GM12878 (cell line): ENCODE data around the gene KCNMB3. TPM values are rescaled to one million over a fixed set of nuclear protein-coding genes. Genes with fewer than 3 reads are reported as not detected.
A peak's percentile ranks its signal among the peaks of the same experiment; 100 is the strongest.

Experiments used
- ATAC-seq: fragments of 200-7000 bp; cut with Tn5 transposase; 3 replicates; pipeline ENCODE4 v1.9.1; 2020; ENCODE audit warnings: mild to moderate bottlenecking, moderate library complexity
- BruUV-seq: library from RNA; stranded (reverse); fragments of 400-500 nt; replicated peaks from 2 replicates; lab custom pipeline; 2021; lab: Mats Ljungman, UMichigan
- CTCF ChIA-PET: fragments of 300-600 bp; sonication (Branson Sonifier 250); formaldehyde crosslinking; extraction: SDS; loops from one replicate; lab custom pipeline; 2021; ENCODE audit warnings: inconsistent platforms; lab: Yijun Ruan, JAX
- POLR2A ChIA-PET: fragments of 350-600 bp; formaldehyde crosslinking; extraction: SDS; loops from one replicate; lab custom pipeline; 2021; ENCODE audit warnings: inconsistent platforms; lab: Charles Lee
- RAD21 ChIA-PET: fragments of 300-600 bp; sonication (Branson Sonifier 250); formaldehyde crosslinking; loops from one replicate; lab custom pipeline; 2023; ENCODE audit warnings: antibody characterized with exemption; ENCODE audit not compliant: unreplicated experiment; lab: Charles Lee
- SMC1A ChIA-PET: fragments of 300-600 bp; sonication (Branson Sonifier 250); formaldehyde crosslinking; loops from one replicate; lab custom pipeline; 2023; ENCODE audit not compliant: unreplicated experiment, uncharacterized antibody; lab: Charles Lee
- DNase-seq: peaks from one replicate; pipeline ENCODE4 v3.0.0-alpha.2; 2011; ENCODE audit warnings: low read depth, low spot score
- FAIRE-seq: peaks from 3 replicates; lab custom pipeline; 2011; peaks lifted over from hg19 to GRCh38; lab: Jason Lieb, UNC
- H2AFZ ChIP-seq: 2 replicates; pipeline ENCODE4 v1.6.0; 2011; ENCODE audit warnings: low read depth, low read length, control low read depth; ENCODE audit not compliant: control insufficient read depth
- H3K27ac ChIP-seq: 2 replicates; pipeline ENCODE4 v1.5.1; 2011; ENCODE audit warnings: control low read depth; ENCODE audit not compliant: control insufficient read depth, insufficient read depth
- H3K27me3 ChIP-seq, 2 experiments: replicated peaks in 1 of 2; 2 replicates each; pipeline versions ENCODE4 v1.6.0 to v1.6.1; 2011; ENCODE audit warnings: low read length in 1 of 2; ENCODE audit not compliant: control insufficient read depth in 2 of 2, insufficient read depth in 2 of 2
- H3K36me3 ChIP-seq, 2 experiments: 2 replicates each; pipeline ENCODE4 v1.5.1; 2011; ENCODE audit warnings: low read length in 1 of 2; ENCODE audit not compliant: control insufficient read depth in 2 of 2, insufficient read depth in 2 of 2
- H3K4me1 ChIP-seq: 2 replicates; pipeline ENCODE4 v1.6.1; 2011; ENCODE audit warnings: mild to moderate bottlenecking, low read length, moderate library complexity, mixed read lengths; ENCODE audit not compliant: control insufficient read depth, insufficient read depth
- H3K4me2 ChIP-seq: 2 replicates; pipeline ENCODE4 v1.6.0; 2011; ENCODE audit warnings: control low read depth; ENCODE audit not compliant: control insufficient read depth, insufficient read depth
- H3K4me3 ChIP-seq: fragments of 200-600 bp; sonication (generic); 2 replicates; pipeline ENCODE4 v1.5.1; 2016
- H3K79me2 ChIP-seq: 2 replicates; pipeline ENCODE4 v1.6.0; 2011; ENCODE audit warnings: low read length; ENCODE audit not compliant: control insufficient read depth, insufficient read depth
- H3K9ac ChIP-seq: 2 replicates; pipeline ENCODE4 v1.8.0; 2011; ENCODE audit warnings: low read length, control low read depth, mixed read lengths; ENCODE audit not compliant: control insufficient read depth, insufficient read depth
- H3K9me3 ChIP-seq: replicated peaks from 3 replicates; pipeline ENCODE4 v1.5.1; 2011; ENCODE audit warnings: mild to moderate bottlenecking, low read length; ENCODE audit not compliant: control insufficient read depth, insufficient read depth
- H4K20me1 ChIP-seq: 2 replicates; pipeline ENCODE4 v1.6.0; 2011; ENCODE audit not compliant: control insufficient read depth, insufficient read depth
- ASH2L ChIP-seq: fragments of 300-600, 200-600 bp; sonication (generic); IDR thresholded peaks from 2 replicates; pipeline ENCODE4 v1.6.1; 2017; ENCODE audit warnings: low read depth, mild to moderate bottlenecking, borderline replicate concordance
- EZH2 ChIP-seq: IDR thresholded peaks from 2 replicates; pipeline ENCODE4 v1.6.1; 2012; ENCODE audit warnings: low read depth, mild to moderate bottlenecking, control low read depth, inconsistent platforms, low read length, borderline replicate concordance; ENCODE audit not compliant: control insufficient read depth
- HCFC1 ChIP-seq: fragments of 150-350 bp; IDR thresholded peaks from 2 replicates; pipeline ENCODE4 v1.6.1; 2014; ENCODE audit warnings: low read length
- WGBS: methylation state at CpG from one replicate; pipeline ENCODE4 v1.1.6; 2016; ENCODE audit warnings: low lambda C conversion rate; ENCODE audit not compliant: insufficient replicate concordance, insufficient coverage; ENCODE audit errors: missing lambda C conversion rate; 5-methylcytosine and 5-hydroxymethylcytosine counted together
- in situ Hi-C: fragments of 300-500 bp; cut with MboI; formaldehyde crosslinking; loops from 9 replicates; pipeline ENCODE4 v1.14.3; 2018; ENCODE audit warnings: mixed read lengths
- intact Hi-C: fragments of 100-400 bp; cut with micrococcal nuclease; formaldehyde crosslinking; loops from one replicate; pipeline ENCODE4 v1.14.2; 2022; ENCODE audit not compliant: unreplicated experiment
- polyA plus RNA-seq, 11 experiments: library from polyadenylated mRNA; depleted of rRNA in 4 of 11; unstranded in 6 of 11; stranded (reverse) in 5 of 11; fragments of >200 nt; fragmentation: Nextera tagmentation in 4 of 11; fragmentation: Illumina TruSeq in 1 of 11; extraction: Ambion mirVana in 4 of 11; extraction: Trizol in 1 of 11; gene quantifications; 1 replicate in 1 of 11; 2 replicates in 10 of 11; pipeline versions ENCODE4 v1.2.1 to v1.2.3, GENCODE V29; 2011 to 2016; ENCODE audit warnings: inconsistent platforms in 2 of 11, missing spikeins in 2 of 11, low read depth in 1 of 11
- total RNA-seq, 4 experiments: library from RNA; depleted of rRNA in 3 of 4; stranded (reverse); fragments of >200 nt in 3 of 4; fragmentation: Illumina TruSeq in 1 of 4; extraction: Trizol in 1 of 4; gene quantifications; 2 replicates each; pipeline versions ENCODE4 v1.2.1 to v1.2.3, GENCODE V29; 2013 to 2021
- TF ChIP-seq, protein P1 (sequence below): fragments of 450-650 bp; formaldehyde crosslinking; IDR thresholded peaks from 2 replicates; pipeline ENCODE4 v1.4.0; 2022; ENCODE audit warnings: mild to moderate bottlenecking, moderate library complexity

Gene KCNMB3
- total and polyA plus RNA-seq, 10 of the 15 experiments (the other 5 are each of a cell fraction or from before 2014, with no cell fraction given) = 0.20 to 4.6 (median 2.2) TPM

DNA sequence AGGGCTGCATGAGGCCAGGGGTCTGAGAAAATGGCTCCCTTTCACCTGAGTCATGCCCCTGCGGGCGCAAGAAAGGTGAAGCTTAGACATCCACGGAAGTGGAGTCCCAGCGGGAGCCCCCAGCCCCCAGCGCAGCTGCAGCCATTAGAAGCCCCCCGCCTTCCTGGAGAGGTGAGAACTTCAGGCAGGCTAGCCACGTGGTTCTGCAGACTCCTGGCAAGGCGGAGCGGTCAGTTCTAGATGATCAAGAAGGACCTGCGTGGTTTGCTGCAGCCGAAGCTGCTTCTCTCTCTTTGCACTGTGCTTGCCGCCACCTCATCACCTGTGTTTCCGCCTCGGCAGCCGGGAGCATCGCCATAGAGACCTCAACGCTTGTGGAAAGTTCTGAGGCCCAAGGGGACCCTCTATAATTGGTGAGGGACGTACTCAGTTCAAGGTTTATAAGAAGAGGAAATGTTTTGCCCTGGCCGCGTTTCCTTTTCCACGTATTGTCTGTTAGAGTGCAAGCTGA, 15.8 kb upstream of the KCNMB3 start:
- BruUV-seq = no TSS peak
- FAIRE-seq (no peak), DNase-seq (no peak), ATAC-seq (peak; percentile 44)
- ChIA-PET POLR2A (interaction anchor here (0.6 kb wide), 1 partner anchor 116 kb away, joined by 4 read pairs; no protein-coding TSS in a partner anchor), RAD21 (interaction anchor here (0.9 to 1.0 kb wide), 2 partner anchors 13 to 54 kb away, joined by 3 read pairs; no protein-coding TSS in a partner anchor), CTCF (interaction anchor here (0.7 to 2.0 kb wide), 3 partner anchors 12 to 48 kb away, joined by 3 to 5 read pairs (median 4); no protein-coding TSS in a partner anchor), SMC1A (interaction anchor here (0.8 to 1.7 kb wide), 7 partner anchors 9 to 58 kb away, joined by 3 to 5 read pairs (median 3); no protein-coding TSS in a partner anchor)
- no peaks in the 10 kb centered on the region for H4K20me1 ChIP-seq
- TF ChIP-seq EZH2 (no peak), HCFC1 (no peak), ASH2L (no peak)
- TF ChIP-seq, protein P1, sequence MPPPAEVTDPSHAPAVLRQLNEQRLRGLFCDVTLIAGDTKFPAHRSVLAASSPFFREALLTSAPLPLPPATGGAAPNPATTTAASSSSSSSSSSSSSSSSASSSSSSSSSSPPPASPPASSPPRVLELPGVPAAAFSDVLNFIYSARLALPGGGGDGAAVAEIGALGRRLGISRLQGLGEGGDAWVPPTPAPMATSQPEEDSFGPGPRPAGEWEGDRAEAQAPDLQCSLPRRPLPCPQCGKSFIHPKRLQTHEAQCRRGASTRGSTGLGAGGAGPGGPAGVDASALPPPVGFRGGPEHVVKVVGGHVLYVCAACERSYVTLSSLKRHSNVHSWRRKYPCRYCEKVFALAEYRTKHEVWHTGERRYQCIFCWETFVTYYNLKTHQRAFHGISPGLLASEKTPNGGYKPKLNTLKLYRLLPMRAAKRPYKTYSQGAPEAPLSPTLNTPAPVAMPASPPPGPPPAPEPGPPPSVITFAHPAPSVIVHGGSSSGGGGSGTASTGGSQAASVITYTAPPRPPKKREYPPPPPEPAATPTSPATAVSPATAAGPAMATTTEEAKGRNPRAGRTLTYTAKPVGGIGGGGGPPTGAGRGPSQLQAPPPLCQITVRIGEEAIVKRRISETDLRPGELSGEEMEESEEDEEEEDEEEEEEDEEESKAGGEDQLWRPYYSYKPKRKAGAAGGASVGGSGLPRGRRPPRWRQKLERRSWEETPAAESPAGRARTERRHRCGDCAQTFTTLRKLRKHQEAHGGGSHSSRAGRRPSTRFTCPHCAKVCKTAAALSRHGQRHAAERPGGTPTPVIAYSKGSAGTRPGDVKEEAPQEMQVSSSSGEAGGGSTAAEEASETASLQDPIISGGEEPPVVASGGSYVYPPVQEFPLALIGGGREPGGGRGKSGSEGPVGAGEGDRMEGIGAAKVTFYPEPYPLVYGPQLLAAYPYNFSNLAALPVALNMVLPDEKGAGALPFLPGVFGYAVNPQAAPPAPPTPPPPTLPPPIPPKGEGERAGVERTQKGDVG (CRISPR knock-in tag) = no peak
- H3K4me2 ChIP-seq = no peak overlapping the region
- WGBS = 32% methylated on average over 21 of the region's 21 CpGs
- intact Hi-C loops = no loop called here
- peak overlapping the region; percentile 47 for H2AFZ ChIP-seq
- no peak overlapping the region for H3K9ac ChIP-seq
- H3K27ac ChIP-seq = no peak overlapping the region
- H3K36me3 ChIP-seq = no peaks in the 10 kb centered on the region
- no peaks in the 10 kb centered on the region for H3K79me2 ChIP-seq
- H3K4me3 ChIP-seq = no peak overlapping the region
- in situ Hi-C loops = no loop called here
- peaks cover 7% of the 10 kb centered on the region; the same call in 1 of the 2 replicates for H3K4me1 ChIP-seq
- no peaks in the 10 kb centered on the region; the same call in 2 of the 3 replicates for H3K9me3 ChIP-seq
- H3K27me3 ChIP-seq = no peaks in the 10 kb centered on the region; a peak in 1 of 4 replicates
